Tibial nerve (tissue), 4 donors: ENCODE results near the gene NELL1. TPM values are rescaled to one million over a fixed set of nuclear protein-coding genes. Genes with fewer than 3 reads are reported as not detected.
A peak's percentile ranks its signal among the peaks of the same experiment; 100 is the strongest.

Source experiments
- DNase-seq, 2 donors: peaks; one replicate each; pipeline ENCODE4 v3.0.0-alpha.2; 2019; ENCODE audit warnings: low spot score in 2 of 2
- H3K27ac ChIP-seq, 4 donors: fragments of 200-600 bp; sonication (generic) in 3 of 4; one replicate each; pipeline ENCODE4 v1.5.1; 2017 to 2019; ENCODE audit warnings: mild to moderate bottlenecking in 1 of 4
- H3K27me3 ChIP-seq, 2 donors: fragments of 200-600 bp; sonication (generic) in 1 of 2; one replicate each; pipeline versions ENCODE4 v1.5.1 to v1.6.0; 2017 to 2019
- H3K36me3 ChIP-seq, 3 donors: fragments of 200-600 bp; sonication (generic); one replicate each; pipeline ENCODE4 v1.5.1; 2018 to 2019
- H3K4me1 ChIP-seq, 4 donors: fragments of 200-600 bp; sonication (generic) in 3 of 4; one replicate each; pipeline ENCODE4 v1.5.1; 2017 to 2019
- H3K4me3 ChIP-seq, 4 donors: fragments of 200-600 bp; sonication (generic) in 3 of 4; one replicate each; pipeline ENCODE4 v1.5.1; 2017 to 2019; ENCODE audit warnings: mild to moderate bottlenecking in 1 of 4, moderate library complexity in 1 of 4
- H3K9me3 ChIP-seq, 4 donors: fragments of 200-600 bp; sonication (generic) in 3 of 4; one replicate each; pipeline ENCODE4 v1.5.1; 2017 to 2019
- CTCF ChIP-seq, 5 experiments: fragments of 200-600 bp in 3 of 5; fragments of 450-650 bp in 2 of 5; sonication (generic) in 3 of 5; IDR thresholded peaks; one replicate each; pipeline ENCODE4 v1.5.1; 2016 to 2019; ENCODE audit warnings: antibody characterized with exemption in 5 of 5, mild to moderate bottlenecking in 3 of 5, moderate library complexity in 2 of 5
- EP300 ChIP-seq, 2 donors: sonication (generic); formaldehyde crosslinking; IDR thresholded peaks; one replicate each; pipeline ENCODE4 v1.6.1; 2017; ENCODE audit warnings: antibody characterized with exemption in 2 of 2, mild to moderate bottlenecking in 1 of 2
- POLR2A ChIP-seq, 2 donors: fragments of 450-650 bp; IDR thresholded peaks; one replicate each; pipeline ENCODE4 v1.6.1; 2017; ENCODE audit warnings: antibody characterized with exemption in 2 of 2, mild to moderate bottlenecking in 2 of 2, moderate library complexity in 2 of 2
- WGBS, 2 donors: methylation state at CpG; one replicate each; pipeline ENCODE4 v1.1.5; 2018; 5-methylcytosine and 5-hydroxymethylcytosine counted together
- small RNA-seq: library from RNA; depleted of rRNA; stranded (forward); fragments of <200 nt; gene quantifications from one replicate; pipeline ENCODE3, GENCODE V24; 2016
- total RNA-seq, 4 donors: library from RNA; depleted of rRNA; stranded (reverse); fragments of >200 nt; gene quantifications; one replicate each; pipeline ENCODE4 v1.1.0, GENCODE V29; 2016

Gene NELL1
- total RNA-seq, 4 donors from 2014 or later = not detected

- Histone ChIP-seq H3K27ac (no peak overlapping the region), H3K9me3 (no peaks in the 10 kb centered on the region), H3K4me1 (no peaks in the 10 kb centered on the region), H3K36me3 (no peaks in the 10 kb centered on the region), H3K27me3 (no peaks in the 10 kb centered on the region), H3K4me3 (no peak overlapping the region)
- no peak for DNase-seq
- WGBS, 2 donors = 77 to 80% methylated on average over 3 of the region's 3 CpGs
- no peak for TF ChIP-seq CTCF (IDR thresholded peaks at IDR 0.05)
- TF ChIP-seq EP300 (IDR thresholded peaks at IDR 0.05) = no peak
- no peak for TF ChIP-seq POLR2A (IDR thresholded peaks at IDR 0.05)
Measured at GRCh38 chr11:21612326-21612725, 942.9 kb downstream of the NELL1 start.

GRCh38 chr11:21614961-21615360, 945.6 kb downstream of the NELL1 start:
- H3K9me3 ChIP-seq = no peaks in the 10 kb centered on the region
- 59 to 70% methylated on average over 5 of the region's 5 CpGs for WGBS, 2 donors
- H3K36me3 ChIP-seq = no peaks in the 10 kb centered on the region
- H3K4me3 ChIP-seq = no peak overlapping the region
- no peak for DNase-seq
- no peak overlapping the region for H3K27ac ChIP-seq
- no peaks in the 10 kb centered on the region for H3K4me1 ChIP-seq
- TF ChIP-seq POLR2A (IDR thresholded peaks at IDR 0.05) (no peak), EP300 (IDR thresholded peaks at IDR 0.05) (no peak), CTCF (IDR thresholded peaks at IDR 0.05) (no peak)
- no peaks in the 10 kb centered on the region for H3K27me3 ChIP-seq

- Histone ChIP-seq H3K36me3 (no peaks in the 10 kb centered on the region), H3K9me3 (no peaks in the 10 kb centered on the region), H3K27ac (no peak overlapping the region), H3K4me1 (no peaks in the 10 kb centered on the region), H3K4me3 (no peak overlapping the region), H3K27me3 (no peaks in the 10 kb centered on the region)
- TF ChIP-seq EP300 (IDR thresholded peaks at IDR 0.05) (no peak), CTCF (IDR thresholded peaks at IDR 0.05) (no peak), POLR2A (IDR thresholded peaks at IDR 0.05) (no peak)
- 54 to 61% methylated on average over 3 of the region's 3 CpGs for WGBS, 2 donors
- no peak for DNase-seq
Measured at GRCh38 chr11:21615955-21616371, 946.6 kb downstream of the NELL1 start.

GRCh38 chr11:21622566-21622965, 953.2 kb downstream of the NELL1 start:
- Histone ChIP-seq H3K36me3 (no peaks in the 10 kb centered on the region), H3K27ac (no peak overlapping the region), H3K27me3 (no peaks in the 10 kb centered on the region), H3K4me1 (no peaks in the 10 kb centered on the region), H3K4me3 (no peak overlapping the region), H3K9me3 (no peaks in the 10 kb centered on the region)
- WGBS, 2 donors = 72 to 82% methylated on average over 1 of the region's 1 CpG
- no peak for DNase-seq
- TF ChIP-seq EP300 (IDR thresholded peaks at IDR 0.05) = no peak
- TF ChIP-seq CTCF (IDR thresholded peaks at IDR 0.05) = no peak
- no peak for TF ChIP-seq POLR2A (IDR thresholded peaks at IDR 0.05)

GRCh38 chr11:21622995-21623394, 953.6 kb downstream of the NELL1 start:
- no peaks in the 10 kb centered on the region for H3K9me3 ChIP-seq
- H3K36me3 ChIP-seq = no peaks in the 10 kb centered on the region
- no peak overlapping the region for H3K27ac ChIP-seq
- no peaks in the 10 kb centered on the region for H3K4me1 ChIP-seq
- H3K4me3 ChIP-seq = no peak overlapping the region
- no peaks in the 10 kb centered on the region for H3K27me3 ChIP-seq
- WGBS, 2 donors = 63 to 77% methylated on average over 3 of the region's 3 CpGs
- TF ChIP-seq EP300 (IDR thresholded peaks at IDR 0.05) (no peak), CTCF (IDR thresholded peaks at IDR 0.05) (no peak), POLR2A (IDR thresholded peaks at IDR 0.05) (no peak)
- DNase-seq = no peak

Small RNA genes within 50 kb of the gene (small RNA-seq; reads per million reads assigned to genes)
- gene RNA5SP336 (157 reads per million, percentile 96 among the genes with 10 or more reads in this experiment), gene RNA5SP337 (not detected)

Other genes with a start within 250 kb of the NELL1 start
- not detected for gene SLC6A5, start 70.0 kb upstream of the NELL1 start, total RNA-seq